ENCODE data around the gene TMIE.

Gene TMIE

GRCh38 chr3:46709721-46710120, 8.5 kb downstream of the TMIE start:
- H3K4me1 ChIP-seq (ENCODE audit: control insufficient read depth, insufficient read depth, low read length): no peaks in the 10 kb centered on the region
- H3K27me3 ChIP-seq (ENCODE audit: control insufficient read depth, insufficient read depth, low read length): no peaks in the 10 kb centered on the region
- H3K9ac ChIP-seq (ENCODE audit: low read length): no peak overlapping the region
- H3K4me3 ChIP-seq (ENCODE audit: low read length): no peak overlapping the region
- no peak overlapping the region for H3K27ac ChIP-seq (ENCODE audit: low read depth, low read length)
- H3K36me3 ChIP-seq (ENCODE audit: control insufficient read depth, insufficient read depth, low read length): no peaks in the 10 kb centered on the region

- no peak overlapping the region for H3K9ac ChIP-seq (ENCODE audit: low read length)
- H3K27ac ChIP-seq (ENCODE audit: low read depth, low read length): no peak overlapping the region
- H3K36me3 ChIP-seq (ENCODE audit: control insufficient read depth, insufficient read depth, low read length): no peaks in the 10 kb centered on the region
- no peak overlapping the region for H3K4me3 ChIP-seq (ENCODE audit: low read length)
- no peaks in the 10 kb centered on the region for H3K27me3 ChIP-seq (ENCODE audit: control insufficient read depth, insufficient read depth, low read length)
- no peaks in the 10 kb centered on the region for H3K4me1 ChIP-seq (ENCODE audit: control insufficient read depth, insufficient read depth, low read length)
These were observed 9.0 kb downstream of the TMIE start for GRCh38 chr3:46710229-46710628.

GRCh38 chr3:46710671-46711295, 9.6 kb downstream of the TMIE start:
- Histone ChIP-seq H3K9ac (ENCODE audit: low read length) (no peak overlapping the region), H3K36me3 (ENCODE audit: control insufficient read depth, insufficient read depth, low read length) (no peaks in the 10 kb centered on the region)

DNA sequence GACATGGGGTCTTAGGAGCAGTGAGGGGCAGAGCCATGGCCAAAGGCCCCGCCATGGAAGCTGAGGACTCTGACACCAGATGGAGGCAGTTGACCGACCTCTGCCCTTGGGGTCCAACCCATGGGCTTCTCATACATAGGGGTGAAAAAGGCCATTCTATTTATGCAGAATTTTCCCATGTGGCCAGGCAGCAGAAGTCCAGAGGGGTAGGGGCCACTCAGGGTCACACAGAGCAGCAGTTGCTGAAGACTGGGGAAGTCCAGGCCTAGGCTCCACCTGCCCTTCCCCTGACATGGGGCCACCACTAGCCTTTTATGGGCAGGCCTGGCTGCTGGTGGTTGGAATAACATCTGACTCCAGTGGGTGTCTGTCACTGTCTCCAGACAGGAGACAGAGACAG, 10.1 kb downstream of the TMIE start:
- Histone ChIP-seq H3K9ac (ENCODE audit: low read length) (no peak overlapping the region), H3K4me1 (ENCODE audit: control insufficient read depth, insufficient read depth, low read length) (no peaks in the 10 kb centered on the region), H3K27me3 (ENCODE audit: control insufficient read depth, insufficient read depth, low read length) (no peaks in the 10 kb centered on the region), H3K36me3 (ENCODE audit: control insufficient read depth, insufficient read depth, low read length) (no peaks in the 10 kb centered on the region), H3K27ac (ENCODE audit: low read depth, low read length) (no peak overlapping the region), H3K4me3 (ENCODE audit: low read length) (no peak overlapping the region)

More at GRCh38 chr3:46710671-46711295, 9.6 kb downstream of the TMIE start:
- Histone ChIP-seq H3K27ac (ENCODE audit: low read depth, low read length) (no peak overlapping the region), H3K4me1 (ENCODE audit: control insufficient read depth, insufficient read depth, low read length) (no peaks in the 10 kb centered on the region), H3K4me3 (ENCODE audit: low read length) (no peak overlapping the region), H3K27me3 (ENCODE audit: control insufficient read depth, insufficient read depth, low read length) (no peaks in the 10 kb centered on the region)

DNA sequence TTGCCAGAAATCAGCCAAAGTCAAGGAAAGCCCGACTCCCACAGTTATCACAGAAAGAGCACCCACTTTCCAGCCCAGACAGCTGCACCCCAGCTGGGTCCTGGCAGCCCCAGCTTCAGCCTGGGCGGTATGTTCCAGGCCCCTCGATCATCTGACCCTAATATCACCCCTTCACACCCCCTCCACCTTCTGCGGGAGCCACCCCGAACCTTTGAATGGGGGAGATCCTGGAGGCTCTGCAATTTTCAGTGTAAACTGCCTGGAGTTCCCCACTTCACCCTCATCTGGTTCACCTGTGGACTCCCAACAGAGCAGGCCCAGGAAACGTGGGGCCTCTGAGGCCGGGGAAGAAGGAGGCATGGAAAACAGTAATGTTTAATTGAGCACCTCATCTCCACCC, 10.6 kb downstream of the TMIE start:
- H3K27me3 ChIP-seq (ENCODE audit: control insufficient read depth, insufficient read depth, low read length): no peaks in the 10 kb centered on the region
- H3K4me1 ChIP-seq (ENCODE audit: control insufficient read depth, insufficient read depth, low read length): no peaks in the 10 kb centered on the region
- no peaks in the 10 kb centered on the region for H3K36me3 ChIP-seq (ENCODE audit: control insufficient read depth, insufficient read depth, low read length)
- no peak overlapping the region for H3K9ac ChIP-seq (ENCODE audit: low read length)
- H3K27ac ChIP-seq (ENCODE audit: low read depth, low read length): no peak overlapping the region
- H3K4me3 ChIP-seq (ENCODE audit: low read length): no peak overlapping the region

DNA sequence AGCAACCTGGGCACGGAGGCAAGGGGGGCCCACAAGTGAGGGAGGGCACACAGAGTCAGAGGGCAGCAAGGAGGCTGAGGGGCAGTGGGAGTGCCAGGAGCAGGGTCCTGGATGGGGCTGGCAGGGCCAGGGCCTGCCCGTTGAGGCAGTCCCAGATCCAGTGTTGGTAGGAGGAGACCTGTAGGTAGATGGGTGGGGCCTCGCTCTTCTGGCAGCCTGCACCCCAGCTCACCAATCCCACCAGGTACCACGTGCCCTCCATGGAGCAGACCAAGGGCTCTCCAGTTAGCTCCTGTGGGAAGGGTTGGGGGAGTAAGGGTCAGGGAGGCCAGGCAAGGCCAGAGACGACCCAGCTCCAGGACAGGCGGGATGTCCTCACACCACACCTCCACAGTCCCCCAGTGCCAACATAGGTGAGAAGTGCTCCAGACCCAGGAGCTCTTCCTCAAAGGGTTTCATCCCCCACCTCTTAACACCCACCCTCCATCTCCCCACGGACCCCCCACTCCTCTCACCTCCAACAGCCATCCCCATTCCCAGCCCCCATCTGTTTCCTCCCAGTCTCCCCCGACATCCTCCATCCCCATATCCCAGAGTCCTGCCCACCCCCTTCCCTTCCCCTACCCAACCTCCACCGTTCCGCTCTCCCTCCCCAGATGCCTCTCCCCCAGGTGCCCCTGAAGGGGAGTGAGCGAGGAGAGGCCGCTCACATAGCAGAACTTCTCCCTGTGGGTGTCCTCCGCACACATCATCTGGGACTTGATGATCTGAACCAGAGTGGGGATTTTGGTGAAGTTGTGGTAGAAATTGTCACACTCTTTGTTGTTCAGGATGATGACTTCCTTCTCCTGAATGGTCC, 11.2 kb downstream of the TMIE start:
- Histone ChIP-seq H3K27ac (ENCODE audit: low read depth, low read length) (no peak overlapping the region), H3K4me1 (ENCODE audit: control insufficient read depth, insufficient read depth, low read length) (no peaks in the 10 kb centered on the region), H3K9ac (ENCODE audit: low read length) (no peak overlapping the region), H3K27me3 (ENCODE audit: control insufficient read depth, insufficient read depth, low read length) (no peaks in the 10 kb centered on the region), H3K36me3 (ENCODE audit: control insufficient read depth, insufficient read depth, low read length) (no peaks in the 10 kb centered on the region), H3K4me3 (ENCODE audit: low read length) (no peak overlapping the region)

DNA sequence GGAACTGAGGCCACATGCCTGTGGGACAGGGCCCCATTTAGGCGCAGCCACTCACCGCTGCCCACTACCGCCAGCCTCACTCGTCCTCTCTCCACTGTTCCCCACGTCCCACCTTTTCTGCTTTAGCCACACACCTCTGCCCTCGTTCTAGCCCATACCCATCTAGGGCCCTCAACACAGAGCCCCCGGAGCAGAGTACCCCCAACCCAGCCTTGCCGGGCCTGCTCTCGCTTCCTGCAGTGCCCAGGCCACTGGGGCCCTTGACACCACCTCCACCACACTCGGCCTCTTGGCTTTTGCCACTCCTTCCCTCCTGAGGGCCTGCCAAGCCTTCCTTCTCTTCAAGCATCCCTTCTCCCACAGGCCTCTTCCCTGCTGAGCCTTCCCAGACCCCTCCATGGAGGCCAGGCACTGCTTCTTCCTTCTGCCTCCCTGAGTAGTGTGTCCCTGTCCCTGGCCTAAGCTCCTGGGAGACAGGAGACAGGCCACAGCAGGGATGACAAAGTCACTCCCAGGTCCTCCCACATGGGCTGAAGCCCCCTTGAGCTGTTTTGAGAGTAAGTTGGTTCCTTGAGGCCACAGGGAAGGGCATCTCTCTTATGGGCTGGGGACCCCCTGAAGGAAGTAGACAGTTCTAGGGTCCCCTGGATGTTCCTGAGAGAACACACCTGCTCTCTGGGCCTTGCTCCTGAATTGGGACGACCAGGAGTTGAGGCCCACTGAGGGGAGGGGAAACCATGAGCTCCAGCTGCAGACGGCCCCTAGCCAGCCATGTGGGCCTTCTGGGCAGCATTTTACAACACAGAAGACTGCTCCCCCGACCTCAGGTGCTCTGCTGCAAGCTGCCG, 12.1 kb downstream of the TMIE start:
- H3K27me3 ChIP-seq (ENCODE audit: control insufficient read depth, insufficient read depth, low read length): no peaks in the 10 kb centered on the region
- H3K4me3 ChIP-seq (ENCODE audit: low read length): no peak overlapping the region
- H3K9ac ChIP-seq (ENCODE audit: low read length): no peak overlapping the region
- H3K36me3 ChIP-seq (ENCODE audit: control insufficient read depth, insufficient read depth, low read length): no peaks in the 10 kb centered on the region
- no peaks in the 10 kb centered on the region for H3K4me1 ChIP-seq (ENCODE audit: control insufficient read depth, insufficient read depth, low read length)
- H3K27ac ChIP-seq (ENCODE audit: low read depth, low read length): no peak overlapping the region

- Histone ChIP-seq H3K9ac (ENCODE audit: low read length) (no peak overlapping the region), H3K4me1 (ENCODE audit: control insufficient read depth, insufficient read depth, low read length) (no peaks in the 10 kb centered on the region), H3K27me3 (ENCODE audit: control insufficient read depth, insufficient read depth, low read length) (no peaks in the 10 kb centered on the region), H3K4me3 (ENCODE audit: low read length) (no peak overlapping the region), H3K27ac (ENCODE audit: low read depth, low read length) (no peak overlapping the region), H3K36me3 (ENCODE audit: control insufficient read depth, insufficient read depth, low read length) (no peaks in the 10 kb centered on the region)
These were observed 12.8 kb downstream of the TMIE start for GRCh38 chr3:46713898-46714552.

DNA sequence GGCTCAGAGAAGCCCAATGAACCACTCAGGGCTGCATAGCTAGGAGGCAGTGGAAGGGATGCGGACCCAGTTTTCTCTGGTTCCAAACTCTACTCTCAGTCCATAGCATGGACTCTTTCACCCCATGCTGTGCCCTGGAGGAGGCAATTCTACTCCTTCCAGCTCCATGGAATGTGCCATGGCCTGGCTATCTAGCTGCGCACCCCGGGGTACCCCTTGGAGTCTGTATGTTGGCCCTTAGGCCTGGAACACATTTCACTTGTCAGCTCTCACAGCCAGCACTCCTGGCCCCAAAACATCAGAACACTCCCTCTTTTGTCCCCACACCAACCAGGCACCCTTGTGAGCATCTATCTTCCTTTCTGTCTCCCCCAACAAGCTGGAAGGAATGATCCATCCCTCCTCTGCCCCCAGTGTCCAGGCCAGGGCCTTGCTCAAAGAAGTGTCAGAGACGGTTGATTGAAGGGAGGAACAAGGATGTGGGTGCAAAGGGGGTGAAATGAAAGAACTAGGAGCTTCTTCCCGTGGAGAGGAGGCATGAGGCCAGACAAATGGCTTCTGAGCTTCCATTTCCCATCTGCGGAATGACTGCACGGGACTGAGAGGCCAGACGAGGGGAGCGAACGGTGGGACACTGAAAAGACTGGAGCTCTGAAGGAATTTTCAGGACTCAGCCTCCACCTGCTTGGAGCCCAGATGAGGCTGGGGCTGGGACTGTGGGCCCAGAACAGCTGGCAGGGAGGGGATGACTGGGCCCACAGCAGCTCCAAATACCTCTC, 13.7 kb downstream of the TMIE start:
- no peak overlapping the region for H3K27ac ChIP-seq (ENCODE audit: low read depth, low read length)
- no peak overlapping the region for H3K4me3 ChIP-seq (ENCODE audit: low read length)
- H3K4me1 ChIP-seq (ENCODE audit: control insufficient read depth, insufficient read depth, low read length): no peaks in the 10 kb centered on the region
- H3K36me3 ChIP-seq (ENCODE audit: control insufficient read depth, insufficient read depth, low read length): no peaks in the 10 kb centered on the region
- no peaks in the 10 kb centered on the region for H3K27me3 ChIP-seq (ENCODE audit: control insufficient read depth, insufficient read depth, low read length)
- no peak overlapping the region for H3K9ac ChIP-seq (ENCODE audit: low read length)

DNA sequence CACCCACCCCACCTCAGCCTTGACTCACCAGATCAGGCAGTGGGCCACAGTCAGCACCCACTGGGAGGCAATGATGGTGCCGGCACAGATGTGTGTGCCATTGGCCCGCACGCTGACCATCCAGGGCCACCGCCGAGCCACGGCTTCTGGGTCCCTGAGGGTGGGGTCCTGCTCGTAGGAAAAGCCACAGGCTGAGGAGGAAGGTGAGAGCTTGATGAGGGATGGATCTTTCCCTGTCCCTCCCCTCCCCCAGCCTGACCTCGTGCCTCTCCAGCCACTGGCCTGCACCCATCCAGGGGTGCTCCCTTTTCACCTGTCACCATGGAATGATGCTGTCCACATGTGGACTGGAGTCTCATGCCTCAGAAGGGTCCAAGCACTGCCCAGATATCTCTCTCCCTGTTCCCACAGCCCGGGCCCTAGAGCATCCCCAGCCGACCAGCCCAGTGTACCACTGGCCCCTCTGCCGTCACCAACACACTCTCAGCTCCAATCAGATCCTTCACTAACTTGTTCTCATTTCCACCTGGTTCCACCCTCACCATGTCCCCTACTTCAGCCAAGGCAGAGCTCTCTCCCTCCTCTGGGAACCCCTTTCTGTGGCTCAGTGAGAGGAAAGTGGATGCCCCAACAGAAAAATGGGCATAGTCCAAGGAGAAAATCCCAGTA, 14.4 kb downstream of the TMIE start:
- H3K36me3 ChIP-seq (ENCODE audit: control insufficient read depth, insufficient read depth, low read length): no peaks in the 10 kb centered on the region
- H3K4me3 ChIP-seq (ENCODE audit: low read length): no peak overlapping the region
- H3K9ac ChIP-seq (ENCODE audit: low read length): no peak overlapping the region
- no peak overlapping the region for H3K27ac ChIP-seq (ENCODE audit: low read depth, low read length)
- H3K27me3 ChIP-seq (ENCODE audit: control insufficient read depth, insufficient read depth, low read length): no peaks in the 10 kb centered on the region
- no peaks in the 10 kb centered on the region for H3K4me1 ChIP-seq (ENCODE audit: control insufficient read depth, insufficient read depth, low read length)

Data from rectal smooth muscle tissue (tissue), 1 donor.